HG03457 (cell line): Measurements from ENCODE around the gene FOXP1.
"Not testable (repeated sequence)": the region's sequence is repeated elsewhere in the genome, so short reads cannot be mapped to it uniquely, and the experiment has no call there.

ENCODE experiments used
- ATAC-seq: cut with Tn5 transposase; IDR thresholded peaks from one replicate; pipeline ENCODE4 v1.9.1; 2021; ENCODE audit warnings: moderate number of reproducible peaks; ENCODE audit not compliant: unreplicated experiment

The FOXP1 gene

GRCh38 chr3:71532639-71533395, 50.7 kb downstream of the FOXP1 start:
- ATAC-seq, result no peak

- ATAC-seq, result no peak
These were observed 52.5 kb downstream of the FOXP1 start for GRCh38 chr3:71530903-71531530.

GRCh38 chr3:71528816-71529215, 54.7 kb downstream of the FOXP1 start:
- peak; percentile 77 for ATAC-seq

GRCh38 chr3:71526448-71526847, 57.1 kb downstream of the FOXP1 start:
- ATAC-seq, result not testable (repeated sequence)

GRCh38 chr3:71525391-71525790, 58.1 kb downstream of the FOXP1 start:
- no peak for ATAC-seq

GRCh38 chr3:71524672-71525071, 58.9 kb downstream of the FOXP1 start:
- no peak for ATAC-seq

- ATAC-seq, result no peak
These were observed 59.9 kb downstream of the FOXP1 start for GRCh38 chr3:71523628-71524027.

GRCh38 chr3:71521940-71522876, 61.3 kb downstream of the FOXP1 start:
- no peak for ATAC-seq

- ATAC-seq, result no peak
These were observed 62.5 kb downstream of the FOXP1 start for GRCh38 chr3:71521021-71521352.

- ATAC-seq, result no peak
These were observed 63.1 kb downstream of the FOXP1 start for GRCh38 chr3:71520161-71521020.

GRCh38 chr3:71518089-71518488, 65.4 kb downstream of the FOXP1 start:
- no peak for ATAC-seq

- no peak for ATAC-seq
These were observed 66.2 kb downstream of the FOXP1 start for GRCh38 chr3:71517271-71517791.

- no peak for ATAC-seq
These were observed 67.7 kb downstream of the FOXP1 start for GRCh38 chr3:71515636-71516365.

- no peak for ATAC-seq
These were observed 68.9 kb downstream of the FOXP1 start for GRCh38 chr3:71514621-71515020.

GRCh38 chr3:71513515-71513914, 70.0 kb downstream of the FOXP1 start:
- ATAC-seq, result no peak

GRCh38 chr3:71513081-71513480, 70.4 kb downstream of the FOXP1 start:
- ATAC-seq, result no peak

GRCh38 chr3:71512544-71512943, 71.0 kb downstream of the FOXP1 start:
- ATAC-seq, result no peak

GRCh38 chr3:71512000-71512399, 71.5 kb downstream of the FOXP1 start:
- no peak for ATAC-seq

- ATAC-seq, result no peak
These were observed 72.1 kb downstream of the FOXP1 start for GRCh38 chr3:71511446-71511845.

- ATAC-seq, result no peak
These were observed 72.5 kb downstream of the FOXP1 start for GRCh38 chr3:71511037-71511436.
